ENCODE results near the gene CLDN7.
A peak's percentile ranks its signal among the peaks of the same experiment; 100 is the strongest.

The CLDN7 gene, protein sequence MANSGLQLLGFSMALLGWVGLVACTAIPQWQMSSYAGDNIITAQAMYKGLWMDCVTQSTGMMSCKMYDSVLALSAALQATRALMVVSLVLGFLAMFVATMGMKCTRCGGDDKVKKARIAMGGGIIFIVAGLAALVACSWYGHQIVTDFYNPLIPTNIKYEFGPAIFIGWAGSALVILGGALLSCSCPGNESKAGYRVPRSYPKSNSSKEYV

DNA sequence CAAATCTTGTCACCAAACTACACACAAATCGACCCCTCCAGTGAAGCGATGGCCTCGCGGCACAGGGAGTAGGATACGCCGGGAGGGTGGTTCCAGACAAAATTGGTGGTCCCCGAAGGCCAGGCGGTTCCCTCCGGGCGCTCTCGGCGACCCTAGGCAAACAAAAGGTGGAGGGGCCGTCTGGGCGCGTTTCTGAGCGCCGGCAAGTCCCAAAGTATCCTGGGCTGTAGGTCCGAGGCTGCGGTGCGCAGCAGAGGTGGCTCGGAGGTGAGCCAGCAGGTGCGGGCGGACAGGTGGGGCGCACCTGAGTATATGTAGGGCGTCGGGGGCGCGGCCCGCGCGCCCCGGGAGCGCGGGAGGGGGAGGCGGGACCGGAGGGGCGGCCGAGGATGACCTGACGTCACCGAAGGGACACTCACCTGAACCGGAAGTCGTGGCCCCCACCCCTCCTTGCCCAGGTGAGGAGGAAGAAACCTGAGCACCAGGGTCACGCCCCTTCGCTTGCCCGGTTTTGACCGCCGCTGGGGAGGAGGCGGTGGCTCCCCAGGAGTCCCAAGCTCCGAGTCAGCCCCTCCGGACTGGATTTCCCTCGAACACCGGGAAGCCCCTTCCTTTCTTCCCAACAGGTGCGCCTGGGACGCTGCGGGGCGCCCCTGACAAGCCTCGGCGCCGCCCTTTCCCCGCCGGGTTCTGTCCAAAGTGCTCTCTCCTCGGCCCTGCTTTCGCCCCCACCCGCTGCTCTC lies at the start of gene CLDN7:
CLDN7 (minus strand) TSS at position 287 of the 743 bp plus-strand sequence. CDS start 435 bp downstream, outside the sequence.
- DNase-seq (ENCODE audit: low read depth) = no peak

DNA sequence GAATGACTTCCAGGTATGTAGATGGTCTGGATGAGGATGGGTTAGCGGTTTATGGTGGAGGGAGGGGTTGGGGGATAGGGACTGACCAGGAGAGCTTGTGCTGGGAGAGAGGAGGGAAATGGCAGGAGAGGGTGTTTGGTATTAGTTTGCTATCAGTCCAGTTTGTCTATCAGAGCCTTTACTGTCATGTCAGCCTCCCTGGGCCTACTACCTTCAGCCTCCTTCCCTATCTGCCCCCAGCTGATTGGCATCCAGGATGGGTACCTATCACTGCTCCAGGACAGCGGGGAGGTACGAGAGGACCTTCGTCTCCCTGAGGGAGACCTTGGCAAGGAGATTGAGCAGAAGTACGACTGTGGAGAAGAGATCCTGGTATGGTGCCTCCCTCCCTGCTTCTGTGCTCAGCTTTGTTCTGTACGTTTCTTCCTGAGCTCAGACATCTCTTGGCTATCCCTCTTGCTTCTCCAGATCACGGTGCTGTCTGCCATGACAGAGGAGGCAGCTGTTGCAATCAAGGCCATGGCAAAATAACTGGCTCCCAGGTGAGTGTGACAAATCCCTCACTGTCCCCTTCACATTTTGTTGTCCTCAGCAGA lies 48.9 kb upstream of the CLDN7 start:
- DNase-seq (ENCODE audit: low read depth) = no peak

DNA sequence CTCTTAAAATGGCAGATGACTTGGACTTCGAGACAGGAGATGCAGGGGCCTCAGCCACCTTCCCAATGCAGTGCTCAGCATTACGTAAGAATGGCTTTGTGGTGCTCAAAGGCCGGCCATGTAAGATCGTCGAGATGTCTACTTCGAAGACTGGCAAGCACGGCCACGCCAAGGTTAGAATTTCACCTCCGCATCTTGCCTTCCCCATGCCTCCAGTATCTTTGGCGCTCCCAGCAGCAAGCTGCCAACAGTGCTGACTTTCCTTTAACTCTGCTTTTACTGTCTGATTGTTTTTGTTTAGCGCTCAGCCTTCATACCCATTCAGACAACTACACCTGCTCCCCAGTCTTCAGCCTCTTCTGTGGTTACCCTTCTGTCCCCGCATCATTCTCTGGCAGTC lies 47.4 kb upstream of the CLDN7 start:
- DNase-seq (ENCODE audit: low read depth) = no peak

DNA sequence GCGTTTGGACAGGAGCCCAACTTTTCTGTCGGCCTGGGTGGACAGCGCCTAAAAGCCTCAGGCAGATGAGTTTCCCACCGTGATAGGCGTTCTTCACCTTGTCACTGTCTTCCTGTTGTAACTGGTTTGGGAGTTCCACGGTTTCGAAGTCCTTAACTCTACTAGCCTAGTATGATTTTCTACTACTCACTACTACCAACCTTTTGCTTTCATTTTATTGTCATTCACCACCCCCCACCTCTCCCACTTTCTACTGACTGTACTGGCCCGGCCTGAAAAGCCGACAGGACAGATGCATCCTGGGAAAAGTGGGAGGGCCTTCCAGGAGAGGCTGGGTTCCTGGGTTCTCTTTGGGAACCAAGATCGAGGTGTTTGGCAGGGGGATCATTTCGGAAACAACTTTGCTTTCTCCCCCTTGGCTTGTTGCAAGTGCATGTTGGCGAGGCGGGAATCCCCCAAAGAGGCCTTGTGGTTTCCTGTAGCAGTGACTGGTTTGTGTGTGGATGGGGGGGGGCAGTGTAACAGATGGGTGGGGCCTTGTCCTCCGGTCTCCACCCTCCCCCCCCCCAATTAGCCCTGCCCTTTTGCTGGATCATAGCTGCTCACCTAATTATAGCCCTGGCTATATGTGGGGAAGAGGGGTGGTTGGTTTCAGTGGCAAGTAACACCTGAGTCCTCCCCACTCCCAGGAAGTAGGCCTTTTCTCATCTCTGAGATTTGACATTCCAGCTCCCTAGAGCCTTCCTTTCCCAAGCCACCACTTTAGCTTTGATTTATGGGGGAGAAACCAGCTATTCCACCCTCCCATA lies 46.6 kb upstream of the CLDN7 start:
- DNase-seq (ENCODE audit: low read depth) = peak; percentile 81

DNA sequence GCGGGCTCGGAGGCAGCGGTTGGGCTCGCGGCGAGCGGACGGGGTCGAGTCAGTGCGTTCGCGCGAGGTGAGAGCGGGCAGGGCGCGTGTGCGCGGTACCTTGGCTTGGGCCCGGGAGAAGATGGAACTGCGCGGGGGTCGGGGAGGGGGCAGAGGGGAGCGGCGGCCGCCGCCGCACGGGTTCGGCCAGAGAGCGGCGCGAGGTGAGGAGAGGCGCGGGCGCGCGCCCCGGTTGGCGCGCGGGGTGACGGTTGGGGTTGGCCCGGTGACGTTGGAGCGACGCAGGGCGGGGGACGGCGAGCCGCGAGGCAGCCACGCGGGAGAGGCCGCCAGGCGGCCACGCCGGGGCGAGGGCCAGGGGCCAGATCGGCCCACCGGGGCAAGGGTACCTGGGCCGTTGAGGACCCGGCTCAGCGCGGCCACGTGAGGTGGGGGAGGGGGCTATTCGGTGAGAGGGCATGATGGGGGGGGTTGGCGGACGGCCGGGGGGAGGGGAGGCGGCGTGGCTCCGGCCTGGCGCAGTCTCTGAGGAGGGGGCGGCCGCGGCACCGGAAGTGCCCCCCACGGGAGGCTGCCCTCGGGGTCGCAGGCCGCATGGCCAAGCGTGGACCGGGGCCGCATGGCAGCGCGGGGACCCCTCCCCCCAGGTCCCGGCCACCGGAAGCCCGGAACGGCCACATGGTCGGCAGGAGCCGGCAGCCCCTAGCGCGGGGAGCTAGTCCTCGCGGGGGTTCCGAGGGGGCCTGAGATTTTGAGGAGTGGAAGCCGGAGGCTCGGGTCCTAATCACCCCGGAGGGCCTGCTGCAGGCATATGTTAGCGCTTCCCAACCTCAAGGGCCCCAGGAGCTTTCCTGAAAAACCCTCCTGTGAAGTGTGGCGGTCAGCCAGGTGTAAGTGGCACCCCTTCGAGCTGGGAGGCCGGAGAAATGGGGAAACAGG lies 45.7 kb upstream of the CLDN7 start:
- peak; percentile 13 for DNase-seq (ENCODE audit: low read depth)

DNA sequence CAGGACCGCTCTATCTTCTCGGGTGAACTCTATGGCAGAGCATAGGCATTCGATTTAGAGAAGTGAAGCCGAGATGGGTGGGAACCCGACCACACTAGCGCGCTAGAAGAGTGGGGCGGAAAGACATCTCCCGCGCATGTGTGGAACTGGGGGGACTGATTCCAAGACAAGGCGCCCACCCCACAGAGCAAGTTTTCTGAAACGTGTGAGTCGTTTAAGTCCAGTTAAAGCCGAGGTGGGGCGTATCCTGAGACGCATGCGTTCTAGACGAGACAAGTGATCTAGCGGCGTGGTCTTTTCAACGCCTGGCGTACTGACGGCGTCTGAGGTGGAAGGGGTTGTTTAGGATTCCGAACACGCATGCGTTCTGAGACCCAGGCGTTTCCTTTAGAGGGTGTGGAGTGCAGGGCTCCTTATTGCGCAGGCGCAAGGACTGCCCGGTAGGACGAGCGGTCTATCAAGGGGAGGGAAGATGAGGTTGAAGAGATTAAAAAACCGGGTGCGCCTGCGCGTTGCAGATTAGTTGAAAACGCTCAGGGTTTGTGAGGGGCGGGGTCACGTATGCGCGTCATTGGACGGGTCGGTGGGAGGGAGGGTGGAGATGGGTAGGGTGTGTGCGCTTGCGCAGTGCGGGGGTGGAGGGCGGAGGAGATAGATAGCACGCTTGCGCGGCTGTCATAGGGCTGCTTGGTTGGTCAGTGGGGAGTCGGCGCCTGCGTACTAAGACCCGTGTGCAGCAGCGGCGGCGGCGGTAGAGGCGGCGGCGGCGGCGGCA lies 44.8 kb upstream of the CLDN7 start, which contains the start of gene EIF5A:
EIF5A (plus strand) TSS at position 718 of the 775 bp plus-strand sequence. CDS start 2,008 bp downstream, outside the sequence.
- peak; percentile 100 for DNase-seq (ENCODE audit: low read depth)

DNA sequence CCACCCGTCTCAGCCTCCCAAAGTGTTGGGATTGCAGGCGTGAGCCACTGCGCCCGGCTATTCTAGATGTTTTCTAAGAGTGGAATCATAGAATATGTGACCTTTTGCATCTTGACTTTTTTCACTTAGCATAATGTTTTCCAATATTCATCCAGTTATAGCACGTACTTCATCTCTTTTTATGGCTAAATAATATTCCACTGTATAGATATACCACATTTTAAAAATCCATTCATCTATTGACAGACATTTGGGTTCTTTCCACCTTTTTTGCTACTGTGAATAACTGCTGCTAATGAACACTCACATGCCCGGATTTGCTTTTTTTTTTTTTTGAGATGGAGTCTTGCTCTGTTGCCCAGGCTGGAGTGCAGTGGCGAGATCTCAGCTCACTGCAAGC lies 41.9 kb upstream of the CLDN7 start:
- DNase-seq (ENCODE audit: low read depth) = no peak

DNA sequence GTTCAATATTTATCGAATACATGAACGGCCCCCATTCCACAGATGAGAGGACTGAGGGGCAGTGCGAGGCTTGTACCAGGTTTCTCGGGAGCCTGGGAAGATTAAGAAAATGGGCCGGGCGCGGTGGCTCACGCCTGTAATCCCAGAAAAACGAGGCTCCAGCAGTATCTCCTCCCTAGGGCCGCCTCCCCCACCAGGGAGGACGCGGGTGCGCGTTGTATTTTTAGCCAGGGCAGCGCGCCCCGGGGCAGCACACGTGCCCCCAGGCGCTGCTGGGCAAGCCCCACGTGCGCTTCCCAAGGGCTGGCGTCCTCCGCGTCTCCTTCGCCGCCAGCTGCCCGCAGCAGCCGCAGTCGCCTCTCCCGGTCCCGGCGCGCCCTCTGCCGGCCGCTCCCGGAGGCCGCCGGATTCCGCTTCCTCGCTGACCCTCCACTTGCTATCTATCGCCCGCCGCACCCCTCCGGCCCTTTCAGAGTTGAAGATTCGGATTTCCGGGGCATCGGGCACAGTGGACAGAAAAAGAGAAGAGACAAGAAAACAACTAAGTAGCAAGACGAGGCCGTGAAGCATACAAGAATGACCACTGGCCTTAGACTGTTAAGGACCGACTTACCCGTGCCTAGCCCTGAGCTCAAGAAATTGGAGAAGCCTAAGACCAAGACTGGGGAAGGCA lies 34.0 kb upstream of the CLDN7 start:
- DNase-seq (ENCODE audit: low read depth) = peak; percentile 38

DNA sequence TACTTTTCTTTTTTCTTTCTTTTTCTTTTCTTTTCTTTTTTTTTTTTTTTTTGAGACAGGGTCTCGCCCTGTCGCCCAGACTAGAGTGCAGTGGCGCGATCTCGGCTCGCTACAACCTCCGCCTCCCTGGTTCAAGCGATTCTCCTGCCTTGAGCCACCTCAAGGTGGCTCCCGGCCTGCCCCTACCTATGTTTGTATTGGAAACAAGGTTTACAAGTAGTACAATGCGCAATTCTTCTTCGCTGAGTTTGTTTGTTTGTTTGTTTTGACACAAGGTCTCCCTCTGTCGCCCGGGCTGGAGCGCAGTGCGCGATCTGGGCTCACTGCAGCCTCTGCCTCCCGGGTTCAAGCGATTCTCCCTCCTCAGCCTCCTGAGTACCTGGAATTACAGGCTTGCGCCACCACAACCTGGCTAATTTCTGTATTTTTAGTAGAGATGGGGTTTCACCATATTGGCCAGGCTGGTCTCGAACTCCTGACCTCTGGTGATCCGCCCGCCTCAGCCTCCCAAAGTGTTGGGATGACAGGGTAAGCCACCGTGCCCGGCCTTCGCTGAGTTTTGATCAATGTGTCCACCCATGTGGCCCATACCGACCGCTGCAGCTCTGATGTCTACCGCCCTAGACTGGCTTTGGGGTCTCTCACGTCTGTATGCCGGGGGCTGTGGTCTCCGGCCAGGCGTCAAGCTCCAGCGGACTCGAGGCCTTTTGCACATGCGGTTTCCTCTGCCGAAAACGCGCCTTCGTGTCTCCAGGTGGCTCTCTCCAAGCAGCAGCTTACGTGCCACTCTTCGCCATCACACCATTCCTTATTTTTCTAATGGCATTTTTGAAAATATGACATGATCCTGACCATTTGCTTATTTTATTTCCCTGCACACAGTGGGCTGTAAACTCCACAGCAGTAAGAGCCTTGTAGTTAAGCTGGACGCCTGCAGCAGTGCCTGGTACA lies 33.2 kb upstream of the CLDN7 start:
- no peak for DNase-seq (ENCODE audit: low read depth)

DNA sequence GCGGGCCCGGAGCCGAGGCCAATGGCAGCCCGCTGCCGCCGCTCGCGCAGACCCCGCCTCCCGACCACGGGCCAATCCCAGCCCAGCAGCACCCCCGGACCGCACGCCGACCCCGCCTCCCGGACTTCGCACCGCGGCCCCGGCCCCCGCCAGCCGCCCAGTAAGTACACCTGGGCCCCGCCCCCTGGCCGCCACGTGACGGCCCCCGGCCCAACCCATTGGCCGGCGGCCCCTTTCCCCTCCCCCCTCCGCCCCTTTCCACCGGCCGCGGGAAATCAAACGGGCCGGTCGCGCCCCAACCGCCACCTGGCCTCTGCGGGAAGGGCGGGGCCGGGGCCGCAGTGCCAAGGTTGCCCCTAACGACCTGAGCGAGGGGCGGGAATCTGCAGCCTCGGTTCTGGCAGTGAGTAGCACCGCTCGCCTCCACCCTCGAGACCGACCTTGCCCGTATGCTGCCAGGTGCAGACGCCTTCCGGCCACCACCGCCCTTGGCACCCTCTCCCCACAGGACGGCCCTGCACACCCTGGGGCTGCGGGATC lies 32.4 kb upstream of the CLDN7 start, which contains the start of gene YBX2:
YBX2 (minus strand) TSS at position 26 of the 540 bp plus-strand sequence. CDS start 139 bp downstream, outside the sequence.
- DNase-seq (ENCODE audit: low read depth) = no peak

DNA sequence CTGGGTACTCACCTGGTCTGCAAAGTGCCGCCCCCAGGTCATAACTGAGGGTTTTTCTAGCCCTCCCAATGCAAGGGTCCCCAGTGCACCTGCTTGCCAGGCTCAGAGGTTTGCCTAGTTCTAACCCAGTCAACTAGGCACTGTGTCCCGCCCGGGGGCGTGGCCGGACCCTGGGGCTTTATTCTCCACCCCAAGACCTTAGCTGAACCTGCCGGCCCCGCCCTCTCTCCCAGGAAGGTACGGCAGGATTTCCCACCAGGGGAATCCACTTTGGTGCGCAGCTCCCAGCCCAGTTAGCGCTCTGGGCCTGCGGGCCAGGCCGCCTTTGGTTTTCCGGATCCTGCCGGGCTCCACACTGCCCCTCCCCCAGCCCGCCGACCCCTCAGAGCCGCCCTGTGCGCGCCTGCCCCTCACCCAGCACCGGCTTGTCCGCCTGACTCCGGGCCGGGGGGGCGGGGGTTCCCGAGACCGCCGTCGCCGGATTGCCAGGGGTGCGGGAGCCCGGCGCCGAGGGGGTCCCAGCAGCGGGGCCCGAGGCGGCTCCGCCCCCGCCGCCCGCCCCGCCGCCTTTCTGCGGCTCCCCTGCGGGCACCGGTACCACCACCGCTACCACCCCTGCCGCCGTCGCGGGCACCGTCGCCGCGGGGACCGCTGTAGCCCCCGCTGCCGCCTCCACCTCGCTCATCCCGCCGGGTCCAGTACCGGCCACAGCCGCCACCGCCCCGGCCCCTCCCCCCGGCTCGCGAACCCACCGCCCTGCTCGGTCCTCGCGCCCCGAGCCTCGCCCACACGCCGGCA lies 31.7 kb upstream of the CLDN7 start:
- DNase-seq (ENCODE audit: low read depth) = no peak

DNA sequence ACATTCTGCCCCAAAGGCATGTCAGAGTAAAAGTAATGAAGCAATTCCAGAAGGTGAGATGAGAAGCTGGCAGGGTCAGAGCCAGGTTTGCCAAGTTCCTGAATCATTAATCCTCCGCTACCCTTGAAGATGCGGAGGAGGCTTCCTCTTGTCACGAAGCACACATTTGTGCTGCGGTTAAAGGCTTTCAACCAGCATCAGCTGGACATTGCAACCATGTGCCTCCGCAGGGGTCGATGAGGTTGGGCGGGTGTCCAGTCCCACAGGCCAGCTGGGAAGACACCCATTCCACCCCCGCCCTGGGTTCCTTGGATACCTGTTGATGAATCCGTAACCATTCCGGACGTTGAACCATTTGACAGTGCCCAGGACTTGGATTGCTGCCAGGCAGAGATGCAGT lies 30.9 kb upstream of the CLDN7 start:
- no peak for DNase-seq (ENCODE audit: low read depth)

DNA sequence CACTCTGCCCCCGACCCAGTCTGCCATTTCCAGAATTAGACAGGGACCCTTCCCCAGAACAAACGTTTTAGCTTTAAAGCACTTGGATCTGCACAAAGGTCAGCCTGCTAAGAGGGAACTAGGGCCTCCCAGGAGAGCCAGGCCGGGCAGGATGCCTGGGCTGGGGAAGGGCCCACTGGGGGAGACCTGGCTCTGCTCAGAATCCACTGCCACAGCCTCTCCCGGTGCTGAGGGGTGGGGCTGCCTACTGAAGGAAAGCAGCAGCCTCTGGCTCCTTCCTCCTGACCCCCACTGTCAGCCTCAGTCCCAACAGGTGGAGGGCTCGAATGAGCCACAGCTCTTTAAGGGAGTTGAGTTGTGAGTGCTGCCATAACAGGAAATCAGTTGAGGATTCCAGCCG lies 30.5 kb upstream of the CLDN7 start:
- no peak for DNase-seq (ENCODE audit: low read depth)

DNA sequence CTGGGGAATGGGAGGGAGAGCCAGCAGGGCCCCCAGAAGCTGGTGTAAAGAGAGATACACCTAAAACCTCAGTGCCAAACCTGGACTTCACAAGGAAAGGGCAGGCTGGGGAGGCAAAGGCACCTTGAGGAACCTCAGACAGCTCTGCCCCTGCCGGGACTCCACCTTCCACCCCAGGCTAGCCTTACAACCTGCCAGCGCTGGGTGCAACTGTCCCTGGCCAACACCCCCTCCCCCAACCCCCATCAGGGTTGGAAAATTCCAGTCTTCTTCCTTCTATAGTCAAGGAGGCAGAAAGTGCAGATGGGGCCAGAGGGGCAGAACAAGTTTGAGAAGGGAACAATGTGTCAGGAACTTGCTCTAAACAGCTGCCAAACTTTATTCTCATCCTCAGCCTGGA lies 29.9 kb upstream of the CLDN7 start:
- DNase-seq (ENCODE audit: low read depth) = no peak

DNA sequence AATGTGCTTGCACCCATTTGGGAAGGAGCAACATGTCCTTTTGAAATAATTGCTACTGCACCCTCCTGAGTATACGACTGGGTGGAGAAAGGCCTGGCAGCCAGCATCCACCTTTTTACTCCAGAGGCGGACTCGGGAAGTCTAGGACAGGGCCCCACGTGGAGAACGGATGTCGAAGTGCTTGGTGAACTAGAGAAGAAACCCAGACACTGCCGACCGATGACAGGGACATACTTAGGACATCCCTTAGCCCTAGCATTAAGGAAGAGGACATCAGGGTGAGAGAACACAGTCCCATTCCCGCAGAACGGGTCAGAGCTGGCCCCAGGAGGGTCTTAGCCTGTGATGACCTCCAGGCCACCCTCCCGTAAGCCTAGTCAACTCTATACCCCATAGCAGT lies 28.4 kb upstream of the CLDN7 start:
- DNase-seq (ENCODE audit: low read depth) = no peak

DNA sequence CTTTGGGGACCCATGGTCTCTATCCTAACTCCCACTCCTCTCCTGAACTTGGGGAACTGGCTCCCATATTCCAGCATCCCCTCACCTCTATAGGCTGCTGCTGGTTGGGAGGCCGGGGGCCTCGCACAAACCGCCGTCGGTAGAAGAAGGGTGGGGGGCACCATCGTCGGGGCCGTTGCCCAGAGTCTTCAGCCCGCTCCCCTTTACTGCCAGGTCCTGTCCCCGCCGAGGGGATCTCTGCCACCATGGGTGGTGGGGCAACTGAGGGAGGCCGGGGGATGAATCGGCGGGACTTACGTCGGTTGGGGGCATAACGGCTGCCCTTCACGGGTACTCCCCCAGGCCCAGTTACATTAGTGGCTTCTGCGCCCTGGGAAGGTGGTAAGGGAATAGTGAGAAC lies 27.9 kb upstream of the CLDN7 start:
- no peak for DNase-seq (ENCODE audit: low read depth)

DNA sequence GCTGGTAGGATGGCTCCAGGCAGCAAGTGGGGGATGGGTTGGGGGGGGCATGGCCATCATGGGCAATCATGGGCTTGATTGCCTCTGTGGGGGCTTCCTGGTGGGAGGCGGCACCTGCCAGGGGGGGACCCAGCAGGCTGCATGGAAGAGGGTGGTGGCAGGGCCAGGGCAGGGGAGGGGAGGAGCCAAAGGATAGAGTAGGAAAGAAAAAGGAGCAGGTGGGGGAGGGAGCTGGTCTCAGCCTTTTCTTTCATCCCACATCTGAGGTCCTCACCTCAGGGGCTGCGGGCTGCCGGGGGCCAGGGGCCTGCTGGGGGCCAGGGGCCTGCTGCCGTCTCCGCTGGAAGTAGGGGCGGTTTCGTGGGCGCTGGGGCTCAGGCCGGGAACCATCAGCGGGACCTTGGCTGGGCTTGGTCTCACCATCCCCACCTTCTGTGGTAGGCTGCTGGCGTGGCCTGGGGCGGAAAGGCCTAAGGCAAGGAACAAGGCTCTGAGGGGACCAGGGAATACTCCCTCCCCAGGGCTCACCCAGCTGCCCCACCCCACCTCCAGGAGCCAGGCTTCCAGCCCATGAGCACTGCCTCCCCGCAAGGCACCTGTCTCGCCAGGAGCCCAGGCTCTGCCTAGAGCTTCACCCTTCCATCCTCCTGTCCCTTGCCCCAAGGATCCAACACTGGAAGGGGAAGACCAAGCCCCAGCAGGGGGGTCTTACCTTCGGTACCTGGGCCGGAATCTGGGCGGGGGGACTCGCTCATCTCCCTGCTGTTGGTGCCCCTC lies 27.2 kb upstream of the CLDN7 start:
- no peak for DNase-seq (ENCODE audit: low read depth)

Data from stromal cell of bone marrow (primary cell).